Spinal cord (tissue), 10 donors: ENCODE results near the gene SPSB2. TPM values are rescaled to one million over a fixed set of nuclear protein-coding genes. Genes with fewer than 3 reads are reported as not detected.

ENCODE experiments used
- DNase-seq, 6 donors: peaks; one replicate each; pipeline versions ENCODE4 v3.0.0 to v3.0.0-alpha.2; 2013 to 2015; ENCODE audit warnings: low spot score in 6 of 6, low read depth in 4 of 6
- H3K27ac ChIP-seq: one replicate; pipeline ENCODE4 v1.5.1; 2013; ENCODE audit warnings: low read depth, low read length, control low read depth
- H3K27me3 ChIP-seq: one replicate; pipeline ENCODE4 v1.6.1; 2013; ENCODE audit warnings: low read length; ENCODE audit not compliant: control insufficient read depth, insufficient read depth
- H3K36me3 ChIP-seq: one replicate; pipeline ENCODE4 v1.6.1; 2013; ENCODE audit warnings: low read length; ENCODE audit not compliant: control insufficient read depth, insufficient read depth
- H3K4me1 ChIP-seq: one replicate; pipeline ENCODE4 v1.6.1; 2013; ENCODE audit warnings: low read length; ENCODE audit not compliant: control insufficient read depth, insufficient read depth
- H3K4me3 ChIP-seq: one replicate; pipeline ENCODE4 v1.5.1; 2013; ENCODE audit warnings: low read depth, low read length, control low read depth
- H3K9me3 ChIP-seq: one replicate; pipeline ENCODE4 v1.6.1; 2013; ENCODE audit warnings: low read length; ENCODE audit not compliant: control insufficient read depth, insufficient read depth
- WGBS: methylation state at CpG from one replicate; pipeline ENCODE4 v1.1.5; 2013; ENCODE audit warnings: missing lambda C conversion rate; ENCODE audit not compliant: insufficient coverage; 5-methylcytosine and 5-hydroxymethylcytosine counted together
- polyA plus RNA-seq, 2 donors: library from polyadenylated mRNA; unstranded; fragments of 120-200 nt; gene quantifications; one replicate each; pipeline ENCODE4 v1.2.1, GENCODE V29; 2013; ENCODE audit not compliant: insufficient read length in 2 of 2
- total RNA-seq, 2 donors: library from RNA; depleted of rRNA in 1 of 2; stranded (reverse); fragments of 120-200 nt in 1 of 2; fragments of >200 nt in 1 of 2; gene quantifications; one replicate each; pipeline versions ENCODE4 v1.2.3 to v1.2.4, GENCODE V29; 2013 to 2014
- donor health status: healthy.

SPSB2 gene
- total and polyA plus RNA-seq, 4 donors: 3.5 to 10.0 (median 5.5) TPM

DNA sequence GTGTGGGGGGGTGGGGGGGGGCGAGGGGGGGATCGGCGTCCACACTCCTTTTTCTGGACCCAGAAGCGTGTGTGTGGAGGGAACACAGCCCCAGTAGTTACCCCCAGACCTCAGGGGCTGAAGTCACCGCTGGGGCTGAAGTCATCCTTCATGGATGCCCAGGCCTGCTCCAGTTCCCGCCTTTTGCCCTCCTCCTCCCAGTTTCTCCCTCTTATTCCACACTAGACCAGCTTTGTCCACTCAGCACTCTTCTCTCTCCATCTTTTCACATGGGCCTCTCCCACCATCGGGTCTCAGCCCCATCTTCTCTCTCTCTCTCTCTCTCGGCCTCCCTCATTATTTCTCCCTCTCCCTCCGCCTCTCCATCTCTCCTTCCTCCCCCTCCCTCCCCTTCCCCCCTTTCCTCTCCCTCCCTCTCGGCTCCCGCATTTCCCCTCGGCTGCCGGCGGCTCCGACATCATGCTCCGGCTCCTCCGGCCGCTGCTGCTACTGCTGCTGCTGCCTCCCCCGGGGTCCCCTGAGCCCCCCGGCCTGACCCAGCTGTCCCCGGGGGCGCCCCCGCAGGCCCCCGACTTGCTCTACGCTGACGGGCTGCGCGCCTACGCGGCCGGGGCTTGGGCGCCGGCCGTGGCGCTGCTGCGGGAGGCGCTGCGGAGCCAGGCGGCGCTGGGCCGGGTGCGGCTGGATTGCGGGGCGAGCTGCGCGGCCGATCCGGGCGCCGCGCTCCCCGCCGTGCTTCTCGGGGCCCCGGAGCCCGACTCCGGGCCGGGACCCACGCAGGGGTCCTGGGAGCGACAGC, 44.9 kb downstream of the SPSB2 start, which contains the start of gene P3H3:
Gene P3H3, plus strand, starts transcription at position 426 of the 799 bp plus-strand sequence. Its CDS starts 34 bp downstream, at position 460.
- H3K36me3 ChIP-seq: peaks cover 65% of the 10 kb centered on the region
- peak within 1 kb of the TSS; percentile 84 for H3K27ac ChIP-seq
- no peaks in the 10 kb centered on the region for H3K9me3 ChIP-seq
- H3K4me1 ChIP-seq: peaks cover 68% of the 10 kb centered on the region
- peak in 3 of 6 donors; percentile 42 to 92 (median 88) for DNase-seq
- no peaks in the 10 kb centered on the region for H3K27me3 ChIP-seq
- peak within 1 kb of the TSS; percentile 75 for H3K4me3 ChIP-seq
- WGBS: under 1% methylated on average over 55 of the region's 60 CpGs

- DNase-seq: peak in 4 of 6 donors; percentile 51 to 96 (median 82)
- H3K4me3 ChIP-seq: no peak overlapping the region
- WGBS: 5% methylated on average over 3 of the region's 8 CpGs
- H3K36me3 ChIP-seq: peaks cover 65% of the 10 kb centered on the region
- H3K27ac ChIP-seq: peak overlapping the region; percentile 63
- no peaks in the 10 kb centered on the region for H3K9me3 ChIP-seq
- H3K27me3 ChIP-seq: no peaks in the 10 kb centered on the region
- peaks cover 75% of the 10 kb centered on the region for H3K4me1 ChIP-seq
These were observed 45.6 kb downstream of the SPSB2 start for GRCh38 chr12:6827437-6827911.

- 84% methylated on average over 19 of the region's 22 CpGs for WGBS
These were observed 46.2 kb downstream of the SPSB2 start for GRCh38 chr12:6826734-6827436.

GRCh38 chr12:6826125-6826733, 46.9 kb downstream of the SPSB2 start:
- peaks cover 85% of the 10 kb centered on the region for H3K4me1 ChIP-seq
- WGBS: 77% methylated on average over 14 of the region's 17 CpGs
- no peak overlapping the region for H3K27ac ChIP-seq

More at GRCh38 chr12:6826734-6827436, 46.2 kb downstream of the SPSB2 start:
- no peaks in the 10 kb centered on the region for H3K27me3 ChIP-seq
- H3K4me1 ChIP-seq: peaks cover 81% of the 10 kb centered on the region
- H3K27ac ChIP-seq: peak overlapping the region; percentile 63
- peaks cover 60% of the 10 kb centered on the region for H3K36me3 ChIP-seq
- H3K4me3 ChIP-seq: no peak overlapping the region
- DNase-seq: no peak
- no peaks in the 10 kb centered on the region for H3K9me3 ChIP-seq

DNA sequence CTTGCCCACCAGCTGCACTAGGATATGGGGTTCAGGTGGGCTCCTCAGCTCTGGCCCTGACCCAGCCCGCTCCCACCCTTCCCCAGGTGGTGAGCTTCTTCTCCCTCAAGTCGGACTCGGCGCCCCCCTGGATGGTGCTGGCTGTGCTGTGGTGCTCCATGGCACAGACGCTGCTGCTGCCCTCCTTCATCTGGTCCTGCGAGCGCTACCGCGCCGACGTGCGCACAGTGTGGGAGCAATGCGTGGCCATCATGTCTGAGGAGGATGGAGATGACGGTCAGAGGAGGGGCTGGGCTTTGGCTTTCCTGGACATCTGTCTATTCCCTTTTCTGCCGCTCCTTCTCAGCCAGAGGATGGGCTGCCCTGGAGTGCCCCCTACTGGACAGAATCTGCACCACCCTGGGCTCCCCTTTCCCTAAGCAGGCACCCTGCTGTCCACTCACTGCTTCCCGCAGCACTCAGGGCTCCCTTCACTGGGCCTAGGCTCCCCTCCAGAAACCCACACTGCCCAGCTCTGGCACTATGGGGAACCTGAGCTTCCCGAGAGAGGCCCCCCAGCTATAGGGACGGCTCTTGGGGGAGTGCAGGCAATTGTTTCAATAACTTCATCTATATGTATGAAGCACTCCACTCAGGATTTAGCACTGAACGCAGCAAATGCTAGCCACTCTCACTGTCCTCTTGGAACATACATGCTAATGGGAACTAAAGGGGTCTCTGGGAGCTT, 47.5 kb downstream of the SPSB2 start:
- Histone ChIP-seq H3K4me3 (peak overlapping the region; percentile 12), H3K9me3 (no peaks in the 10 kb centered on the region), H3K36me3 (peaks cover 48% of the 10 kb centered on the region), H3K27me3 (no peaks in the 10 kb centered on the region), H3K4me1 (peaks cover 91% of the 10 kb centered on the region), H3K27ac (peak overlapping the region; percentile 81)
- 8% methylated on average over 16 of the region's 19 CpGs for WGBS
- DNase-seq: peak in 5 of 6 donors; percentile 64 to 95 (median 76)

More at GRCh38 chr12:6826125-6826733, 46.9 kb downstream of the SPSB2 start:
- H3K9me3 ChIP-seq: no peaks in the 10 kb centered on the region
- H3K36me3 ChIP-seq: peaks cover 54% of the 10 kb centered on the region
- H3K4me3 ChIP-seq: no peak overlapping the region
- H3K27me3 ChIP-seq: no peaks in the 10 kb centered on the region
- no peak for DNase-seq

GRCh38 chr12:6824901-6825381, 48.2 kb downstream of the SPSB2 start:
- Histone ChIP-seq H3K4me1 (peaks cover 91% of the 10 kb centered on the region), H3K9me3 (no peaks in the 10 kb centered on the region), H3K4me3 (peak overlapping the region; percentile 12), H3K27ac (peak overlapping the region; percentile 81), H3K36me3 (peaks cover 41% of the 10 kb centered on the region), H3K27me3 (no peaks in the 10 kb centered on the region)
- WGBS: 48% methylated on average over 12 of the region's 12 CpGs
- no peak for DNase-seq

DNA sequence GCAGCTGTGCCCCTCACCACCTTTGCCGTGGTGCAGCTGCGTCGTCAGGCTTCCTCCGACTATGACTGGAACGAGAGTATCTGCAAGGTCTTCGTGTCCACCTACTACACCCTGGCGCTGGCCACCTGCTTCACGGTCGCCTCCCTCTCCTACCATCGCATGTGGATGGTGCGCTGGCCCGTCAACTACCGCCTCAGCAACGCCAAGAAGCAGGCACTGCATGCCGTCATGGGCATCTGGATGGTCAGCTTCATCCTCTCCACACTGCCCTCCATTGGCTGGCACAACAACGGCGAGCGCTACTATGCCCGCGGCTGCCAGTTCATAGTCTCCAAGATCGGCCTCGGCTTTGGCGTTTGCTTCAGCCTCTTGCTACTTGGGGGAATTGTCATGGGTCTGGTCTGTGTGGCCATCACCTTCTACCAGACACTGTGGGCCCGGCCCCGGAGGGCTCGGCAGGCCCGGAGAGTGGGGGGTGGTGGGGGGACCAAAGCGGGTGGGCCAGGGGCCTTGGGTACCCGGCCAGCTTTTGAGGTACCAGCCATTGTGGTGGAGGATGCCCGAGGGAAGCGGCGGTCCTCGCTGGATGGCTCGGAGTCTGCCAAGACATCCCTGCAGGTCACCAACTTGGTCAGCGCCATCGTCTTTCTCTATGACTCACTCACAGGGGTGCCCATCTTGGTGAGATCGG, 48.9 kb downstream of the SPSB2 start:
- Histone ChIP-seq H3K4me3 (no peak overlapping the region), H3K4me1 (peaks cover 91% of the 10 kb centered on the region), H3K27me3 (no peaks in the 10 kb centered on the region), H3K36me3 (peaks cover 37% of the 10 kb centered on the region), H3K27ac (no peak overlapping the region), H3K9me3 (no peaks in the 10 kb centered on the region)
- DNase-seq: peak in 1 of 6 donors; percentile 13
- WGBS: 83% methylated on average over 25 of the region's 37 CpGs

DNA sequence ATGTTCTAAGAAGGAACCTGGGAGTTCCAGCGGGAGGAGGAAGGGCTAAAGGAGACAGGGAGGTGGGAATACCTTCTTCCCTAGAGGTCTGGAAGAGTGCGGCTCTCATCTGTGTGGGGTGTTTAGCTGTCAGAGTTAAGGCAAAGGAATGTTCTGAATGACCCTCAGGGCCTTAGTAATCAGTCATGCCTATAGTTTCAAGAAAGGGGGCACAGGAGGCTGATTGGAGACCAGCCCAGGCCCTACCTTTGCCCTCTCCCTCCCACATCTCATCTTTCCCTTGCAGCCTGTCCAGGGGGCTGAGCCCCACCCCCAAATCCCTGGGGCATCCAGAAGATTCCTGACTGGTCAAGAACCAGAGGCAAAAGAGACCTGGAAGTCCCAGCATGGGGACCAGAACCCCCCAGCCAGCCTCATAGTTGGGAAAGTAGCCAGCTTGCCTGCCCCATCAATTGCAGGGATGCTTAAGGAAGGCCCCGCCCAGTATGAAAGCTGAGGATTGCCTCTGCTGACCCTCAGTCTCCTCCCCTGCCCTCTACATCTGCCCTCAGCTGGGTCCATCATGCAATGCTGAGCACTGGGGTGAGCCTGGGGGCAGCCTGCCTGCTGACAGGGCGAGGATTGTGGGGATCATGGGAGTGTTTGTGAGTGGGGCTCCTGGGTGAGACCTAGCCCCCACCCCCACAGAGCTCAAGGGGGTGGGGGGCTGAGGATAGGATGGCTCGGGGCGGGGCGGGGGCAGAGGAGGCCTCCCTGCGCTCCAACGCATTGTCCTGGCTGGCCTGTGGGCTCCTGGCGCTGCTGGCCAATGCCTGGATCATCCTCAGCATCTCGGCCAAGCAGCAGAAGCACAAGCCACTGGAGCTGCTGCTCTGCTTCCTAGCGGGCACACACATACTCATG, 49.7 kb downstream of the SPSB2 start:
- H3K4me1 ChIP-seq: peaks cover 94% of the 10 kb centered on the region
- H3K27ac ChIP-seq: peak overlapping the region; percentile 4
- DNase-seq: peak in 1 of 6 donors; percentile 7
- peak overlapping the region; percentile 1 for H3K4me3 ChIP-seq
- H3K36me3 ChIP-seq: peaks cover 37% of the 10 kb centered on the region
- H3K27me3 ChIP-seq: no peaks in the 10 kb centered on the region
- H3K9me3 ChIP-seq: no peaks in the 10 kb centered on the region
- WGBS: 57% methylated on average over 7 of the region's 12 CpGs
